ENCODE data around the gene ARHGAP10.

The ARHGAP10 gene

GRCh38 chr4:147769386-147769785 lies 37.5 kb downstream of the ARHGAP10 start:
- Histone ChIP-seq H3K36me3 (ENCODE audit: insufficient read depth) (no peaks in the 10 kb centered on the region; the same call in 1 of the 2 replicates), H3K27me3 (ENCODE audit: insufficient read depth, low read depth) (no peaks in the 10 kb centered on the region), H3K4me3 (IDR thresholded peaks at IDR 0.05; ENCODE audit: insufficient read depth, low read depth, low read length) (no peak overlapping the region), H2AFZ (ENCODE audit: low read depth) (no peak overlapping the region), H3K9ac (no peak overlapping the region), H3K4me1 (ENCODE audit: low read depth, poor library complexity, severe bottlenecking) (peaks cover 22% of the 10 kb centered on the region), H3K79me2 (ENCODE audit: insufficient read depth, low read depth) (peaks cover 84% of the 10 kb centered on the region), H4K20me1 (ENCODE audit: insufficient read depth) (0 out of 2 replicates have a peak, but pooled peaks cover 9% of the 10 kb centered on the region), H3K27ac (no peak overlapping the region), H3K4me2 (no peak overlapping the region)
- TF ChIP-seq CTCF (conservative IDR thresholded peaks at IDR 0.05; ENCODE audit: low read depth, low read length): no peak

GRCh38 chr4:147770831-147771230 lies 38.9 kb downstream of the ARHGAP10 start:
- H2AFZ ChIP-seq (ENCODE audit: low read depth): no peak overlapping the region
- H3K9ac ChIP-seq: no peak overlapping the region
- H3K27ac ChIP-seq: no peak overlapping the region
- 0 out of 2 replicates have a peak, but pooled peaks cover 9% of the 10 kb centered on the region for H4K20me1 ChIP-seq (ENCODE audit: insufficient read depth)
- H3K4me2 ChIP-seq: no peak overlapping the region
- peaks cover 24% of the 10 kb centered on the region for H3K4me1 ChIP-seq (ENCODE audit: low read depth, poor library complexity, severe bottlenecking)
- TF ChIP-seq CTCF (conservative IDR thresholded peaks at IDR 0.05; ENCODE audit: low read depth, low read length): no peak
- H3K36me3 ChIP-seq (ENCODE audit: insufficient read depth): no peaks in the 10 kb centered on the region; the same call in 1 of the 2 replicates
- no peaks in the 10 kb centered on the region for H3K27me3 ChIP-seq (ENCODE audit: insufficient read depth, low read depth)
- H3K4me3 ChIP-seq (IDR thresholded peaks at IDR 0.05; ENCODE audit: insufficient read depth, low read depth, low read length): no peak overlapping the region
- H3K79me2 ChIP-seq (ENCODE audit: insufficient read depth, low read depth): peaks cover 84% of the 10 kb centered on the region; the same call in 1 of the 2 replicates

- no peak for TF ChIP-seq CTCF (conservative IDR thresholded peaks at IDR 0.05; ENCODE audit: low read depth, low read length)
- no peak overlapping the region for H3K27ac ChIP-seq
- H3K79me2 ChIP-seq (ENCODE audit: insufficient read depth, low read depth): peaks cover 92% of the 10 kb centered on the region; the same call in 1 of the 2 replicates
- H2AFZ ChIP-seq (ENCODE audit: low read depth): no peak overlapping the region
- H3K36me3 ChIP-seq (ENCODE audit: insufficient read depth): no peaks in the 10 kb centered on the region; the same call in 1 of the 2 replicates
- H3K27me3 ChIP-seq (ENCODE audit: insufficient read depth, low read depth): no peaks in the 10 kb centered on the region
- H4K20me1 ChIP-seq (ENCODE audit: insufficient read depth): 0 out of 2 replicates have a peak, but pooled peaks cover 9% of the 10 kb centered on the region
- H3K4me3 ChIP-seq (IDR thresholded peaks at IDR 0.05; ENCODE audit: insufficient read depth, low read depth, low read length): no peak overlapping the region
- H3K4me1 ChIP-seq (ENCODE audit: low read depth, poor library complexity, severe bottlenecking): peaks cover 24% of the 10 kb centered on the region
- no peak overlapping the region for H3K4me2 ChIP-seq
- H3K9ac ChIP-seq: no peak overlapping the region
These were observed 40.2 kb downstream of the ARHGAP10 start for GRCh38 chr4:147772056-147772455.

GRCh38 chr4:147772459-147772969 lies 40.6 kb downstream of the ARHGAP10 start:
- H3K4me2 ChIP-seq: no peak overlapping the region
- no peak overlapping the region for H3K27ac ChIP-seq

More at GRCh38 chr4:147772459-147772969, 40.6 kb downstream of the ARHGAP10 start:
- Histone ChIP-seq H3K79me2 (ENCODE audit: insufficient read depth, low read depth) (peaks cover 95% of the 10 kb centered on the region; the same call in 1 of the 2 replicates), H2AFZ (ENCODE audit: low read depth) (no peak overlapping the region), H3K4me1 (ENCODE audit: low read depth, poor library complexity, severe bottlenecking) (peaks cover 24% of the 10 kb centered on the region), H4K20me1 (ENCODE audit: insufficient read depth) (0 out of 2 replicates have a peak, but pooled peaks cover 9% of the 10 kb centered on the region), H3K36me3 (ENCODE audit: insufficient read depth) (no peaks in the 10 kb centered on the region; the same call in 1 of the 2 replicates), H3K4me3 (IDR thresholded peaks at IDR 0.05; ENCODE audit: insufficient read depth, low read depth, low read length) (no peak overlapping the region), H3K27me3 (ENCODE audit: insufficient read depth, low read depth) (no peaks in the 10 kb centered on the region), H3K9ac (no peak overlapping the region)
- no peak for TF ChIP-seq CTCF (conservative IDR thresholded peaks at IDR 0.05; ENCODE audit: low read depth, low read length)

Data from KMS-11 (cell line).